ENCODE results near the gene TNFSF13.

TNFSF13 gene

GRCh38 chr17:7551396-7551795 lies 7.2 kb upstream of the TNFSF13 start:
- no peak for DNase-seq (ENCODE audit: low read depth in 1 of 2, low spot score in 1 of 2)

- no peak for DNase-seq (ENCODE audit: low read depth in 1 of 2, low spot score in 1 of 2)
These were observed 5.9 kb upstream of the TNFSF13 start for GRCh38 chr17:7552621-7553051.

- no peak for DNase-seq (ENCODE audit: low read depth in 1 of 2, low spot score in 1 of 2)
These were observed 5.2 kb upstream of the TNFSF13 start for GRCh38 chr17:7553356-7553755.

GRCh38 chr17:7555320-7555948 lies 3.1 kb upstream of the TNFSF13 start:
- no peak for DNase-seq (ENCODE audit: low read depth in 1 of 2, low spot score in 1 of 2)

- no peak for DNase-seq (ENCODE audit: low read depth in 1 of 2, low spot score in 1 of 2)
These were observed 1.9 kb upstream of the TNFSF13 start for GRCh38 chr17:7556627-7557026.

GRCh38 chr17:7557147-7557764 lies 1.3 kb upstream of the TNFSF13 start:
- no peak for DNase-seq (ENCODE audit: low read depth in 1 of 2, low spot score in 1 of 2)

- DNase-seq (ENCODE audit: low read depth in 1 of 2, low spot score in 1 of 2): no peak
These were observed 591 bp upstream of the TNFSF13 start for GRCh38 chr17:7557775-7558543.

- no peak for DNase-seq (ENCODE audit: low read depth in 1 of 2, low spot score in 1 of 2)
These were observed 996 bp downstream of the TNFSF13 start for GRCh38 chr17:7559320-7560171.

GRCh38 chr17:7560172-7561027 lies 1.9 kb downstream of the TNFSF13 start:
- DNase-seq (ENCODE audit: low read depth in 1 of 2, low spot score in 1 of 2): no peak

GRCh38 chr17:7561028-7561575 lies 2.6 kb downstream of the TNFSF13 start:
- DNase-seq (ENCODE audit: low read depth in 1 of 2, low spot score in 1 of 2): peak; percentile 63 to 74

GRCh38 chr17:7561589-7562207 lies 3.1 kb downstream of the TNFSF13 start, which contains the start of gene SENP3:
Gene SENP3, plus strand, starts transcription at chr17:7561919. Its CDS starts 1,158 bp downstream, at chr17:7563077.
- peak; percentile 75 to 92 for DNase-seq (ENCODE audit: low read depth in 1 of 2, low spot score in 1 of 2)

GRCh38 chr17:7562208-7562605 lies 3.7 kb downstream of the TNFSF13 start:
- no peak for DNase-seq (ENCODE audit: low read depth in 1 of 2, low spot score in 1 of 2)

- DNase-seq (ENCODE audit: low read depth in 1 of 2, low spot score in 1 of 2): no peak
These were observed 4.7 kb downstream of the TNFSF13 start for GRCh38 chr17:7563115-7563869.

- DNase-seq (ENCODE audit: low read depth in 1 of 2, low spot score in 1 of 2): no peak
These were observed 11.0 kb downstream of the TNFSF13 start for GRCh38 chr17:7569571-7569970.

GRCh38 chr17:7570351-7570750 lies 11.8 kb downstream of the TNFSF13 start:
- DNase-seq (ENCODE audit: low read depth in 1 of 2, low spot score in 1 of 2): no peak

GRCh38 chr17:7572338-7572587 lies 13.7 kb downstream of the TNFSF13 start:
- DNase-seq (ENCODE audit: low read depth in 1 of 2, low spot score in 1 of 2): no peak

- peak; percentile 99 for DNase-seq (ENCODE audit: low read depth in 1 of 2, low spot score in 1 of 2)
These were observed 14.2 kb downstream of the TNFSF13 start for GRCh38 chr17:7572588-7573323.

- DNase-seq (ENCODE audit: low read depth in 1 of 2, low spot score in 1 of 2): peak; percentile 83 to 84
These were observed 15.0 kb downstream of the TNFSF13 start for GRCh38 chr17:7573324-7574080.
